HG03575 (cell line): ENCODE measurements around the gene IL12B.

Experiments
- ATAC-seq: cut with Tn5 transposase; IDR thresholded peaks from one replicate; pipeline ENCODE4 v1.9.1; 2021; ENCODE audit not compliant: unreplicated experiment, insufficient number of reproducible peaks, low FRiP score; ENCODE audit errors: extremely low read depth

Gene IL12B

GRCh38 chr5:159337016-159337955 lies 7.0 kb upstream of the IL12B start:
- no peak for ATAC-seq

DNA sequence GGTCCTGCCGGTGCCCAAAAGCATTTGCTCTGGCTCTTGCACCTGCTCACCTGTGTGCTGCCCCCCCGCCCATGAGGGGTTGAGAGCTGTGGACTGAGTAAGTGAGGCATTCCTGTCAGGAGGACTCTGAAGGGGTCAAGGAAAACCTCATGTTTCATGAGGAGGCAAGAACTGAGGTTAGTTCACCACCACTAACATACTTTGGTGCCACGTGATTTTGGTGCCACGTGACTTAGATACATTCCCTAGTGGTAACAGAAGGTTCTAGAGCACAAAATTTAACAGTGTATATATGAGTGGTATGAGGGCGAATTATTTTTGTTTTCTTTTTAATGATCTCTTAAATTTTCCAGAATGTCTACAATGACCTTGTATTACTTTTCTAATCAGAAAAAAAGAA lies 6.3 kb upstream of the IL12B start:
- ATAC-seq: no peak

DNA sequence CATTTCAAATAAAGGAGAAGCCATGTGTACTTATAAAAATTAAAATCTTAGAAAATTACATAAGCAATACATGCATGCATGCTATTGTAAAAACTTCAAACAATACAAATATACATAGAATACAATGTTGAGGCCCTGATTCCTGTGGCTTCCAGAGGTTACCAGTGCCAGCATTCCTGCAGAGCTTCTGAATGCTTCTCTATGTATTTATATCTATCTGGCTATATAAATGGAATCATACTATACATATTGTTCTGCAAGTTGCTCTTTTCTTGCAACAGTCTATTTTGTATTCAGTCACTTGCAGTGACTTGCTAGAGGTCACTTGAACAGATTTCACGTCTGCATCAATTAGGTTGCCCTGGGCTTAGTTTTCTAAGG lies 3.2 kb upstream of the IL12B start:
- ATAC-seq: no peak

DNA sequence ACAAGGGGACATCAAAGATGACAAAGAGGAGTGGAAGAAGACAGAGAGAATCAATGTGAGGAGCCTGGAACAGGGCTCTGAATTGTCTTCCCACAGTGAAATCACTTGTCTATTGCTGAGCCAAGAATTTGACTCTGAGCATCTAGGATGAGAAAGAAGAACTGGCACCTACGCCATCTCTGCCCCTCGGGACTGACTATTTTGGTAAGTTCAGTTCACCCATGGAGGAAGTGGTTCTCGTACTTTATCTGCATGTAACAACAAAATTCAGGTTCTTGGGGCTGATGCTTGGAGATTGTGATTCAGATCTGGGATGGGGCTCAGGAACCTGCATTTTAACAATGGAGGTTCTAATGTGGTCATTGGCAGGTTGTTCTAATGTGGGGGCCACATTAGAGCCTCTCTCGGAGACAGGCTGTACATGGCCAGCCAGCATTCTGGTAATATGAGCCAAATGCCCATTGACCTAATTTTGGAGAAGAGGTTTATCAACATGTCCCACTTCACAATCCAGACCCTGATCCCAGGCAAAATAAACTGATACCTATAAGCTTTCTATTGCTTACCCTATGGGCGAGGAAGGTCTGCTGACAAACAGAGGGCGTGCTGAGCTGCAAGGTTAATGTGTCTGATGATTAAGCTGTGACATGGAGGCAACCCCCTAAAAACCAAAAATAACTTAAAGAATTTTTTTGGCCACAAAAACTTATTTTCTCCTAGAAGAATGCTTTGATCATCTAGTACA lies 2.7 kb upstream of the IL12B start:
- no peak for ATAC-seq

GRCh38 chr5:159331093-159331973 lies 1.0 kb upstream of the IL12B start:
- ATAC-seq: no peak

DNA sequence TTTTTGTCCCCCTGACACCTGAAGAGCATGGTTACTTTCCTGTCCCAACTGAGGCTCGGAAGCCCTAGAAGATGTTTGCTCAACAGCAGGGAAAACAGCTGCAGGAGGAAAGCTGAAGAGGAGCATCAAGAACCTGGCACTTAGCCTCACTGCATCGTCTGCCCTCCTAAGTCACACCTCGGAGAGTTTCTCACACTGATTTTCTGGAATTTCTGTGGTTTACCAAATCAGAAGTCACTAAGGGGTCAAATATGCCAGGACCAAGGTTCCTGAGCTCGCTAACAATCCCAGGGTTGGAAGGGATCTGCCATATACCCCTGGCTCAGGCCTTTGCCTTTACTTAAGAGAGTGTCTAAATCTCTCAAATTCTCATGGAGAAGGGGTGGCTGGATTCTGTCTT lies 5.3 kb downstream of the IL12B start:
- no peak for ATAC-seq

GRCh38 chr5:159324102-159324755 lies 6.1 kb downstream of the IL12B start:
- ATAC-seq: no peak

DNA sequence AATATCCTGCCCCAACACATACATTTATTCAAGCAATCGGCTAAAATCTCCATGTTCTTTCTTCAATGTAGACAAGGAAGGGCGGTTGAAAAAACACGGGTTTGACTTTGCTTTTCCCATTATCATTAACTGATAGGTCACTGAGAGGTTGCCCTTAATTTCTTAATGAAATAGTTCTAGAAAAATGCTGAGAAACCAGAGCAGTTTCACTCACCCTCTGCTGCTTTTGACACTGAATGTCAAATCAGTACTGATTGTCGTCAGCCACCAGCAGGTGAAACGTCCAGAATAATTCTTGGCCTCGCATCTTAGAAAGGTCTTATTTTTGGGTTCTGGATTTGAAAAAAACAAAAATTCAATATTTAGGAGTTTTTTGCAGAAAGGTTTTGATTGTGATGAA lies 8.1 kb downstream of the IL12B start:
- ATAC-seq: no peak

GRCh38 chr5:159319832-159320231 lies 10.5 kb downstream of the IL12B start:
- ATAC-seq: no peak

GRCh38 chr5:159319363-159319762 lies 10.9 kb downstream of the IL12B start:
- ATAC-seq: no peak

GRCh38 chr5:159318448-159318847 lies 11.8 kb downstream of the IL12B start:
- ATAC-seq: no peak

DNA sequence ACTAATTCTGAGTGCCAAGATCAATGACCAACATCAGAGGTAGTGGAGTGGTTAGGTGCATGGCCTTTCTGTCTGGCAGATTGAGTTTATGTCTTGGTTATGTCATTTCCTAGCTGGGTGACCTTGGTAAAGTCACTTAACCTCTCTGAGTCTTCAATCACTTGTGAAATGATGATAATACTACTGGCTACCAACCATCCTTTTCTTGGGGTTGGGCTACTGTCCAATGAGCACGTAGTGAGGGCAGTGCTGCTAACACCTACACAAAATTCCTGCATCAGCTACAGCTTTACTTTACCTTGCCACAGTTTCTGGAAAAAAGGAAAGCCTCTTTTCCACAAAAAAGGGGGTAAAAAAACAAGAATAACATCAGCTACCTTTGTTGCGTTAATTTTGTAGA lies 12.4 kb downstream of the IL12B start:
- ATAC-seq: no peak

DNA sequence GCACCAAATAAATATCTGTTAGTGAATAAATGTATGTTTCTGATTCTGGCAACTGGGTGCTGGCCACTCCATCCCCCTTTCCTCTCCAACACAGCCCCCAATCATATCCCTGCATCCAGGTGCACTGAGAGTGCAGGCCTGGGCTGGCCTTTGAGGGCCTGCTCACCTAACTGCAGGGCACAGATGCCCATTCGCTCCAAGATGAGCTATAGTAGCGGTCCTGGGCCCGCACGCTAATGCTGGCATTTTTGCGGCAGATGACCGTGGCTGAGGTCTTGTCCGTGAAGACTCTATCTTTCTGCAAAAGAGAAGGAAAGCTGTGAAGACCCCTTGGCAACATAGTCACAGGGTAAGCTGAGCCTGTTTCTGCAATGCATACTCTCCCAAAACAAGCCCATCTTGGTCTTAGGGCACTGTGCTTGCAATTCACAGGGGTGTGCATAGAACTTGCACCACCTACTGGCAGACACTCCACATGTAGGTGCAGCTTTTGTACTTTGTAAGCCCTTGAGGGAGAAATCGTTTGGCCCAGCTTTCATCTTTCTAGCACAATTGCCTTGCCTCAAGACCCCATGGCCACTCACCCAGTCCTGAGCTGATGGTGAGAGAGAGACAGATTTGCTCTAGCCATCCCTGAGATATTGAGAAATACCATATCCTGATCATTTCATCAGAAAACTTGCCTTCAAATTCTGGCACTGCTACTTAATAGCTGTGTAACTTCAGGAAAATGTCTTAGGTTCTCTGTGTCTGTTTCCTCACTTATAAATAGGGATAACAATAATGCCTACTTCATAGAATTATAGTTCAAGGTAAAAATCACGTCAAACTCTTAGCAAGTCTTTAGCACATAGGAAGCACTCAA lies 13.5 kb downstream of the IL12B start:
- no peak for ATAC-seq

GRCh38 chr5:159313197-159313596 lies 17.1 kb downstream of the IL12B start:
- ATAC-seq: no peak

GRCh38 chr5:159311063-159311462 lies 19.2 kb downstream of the IL12B start:
- no peak for ATAC-seq

- no peak for ATAC-seq
These were observed 19.8 kb downstream of the IL12B start for GRCh38 chr5:159310511-159310910.

DNA sequence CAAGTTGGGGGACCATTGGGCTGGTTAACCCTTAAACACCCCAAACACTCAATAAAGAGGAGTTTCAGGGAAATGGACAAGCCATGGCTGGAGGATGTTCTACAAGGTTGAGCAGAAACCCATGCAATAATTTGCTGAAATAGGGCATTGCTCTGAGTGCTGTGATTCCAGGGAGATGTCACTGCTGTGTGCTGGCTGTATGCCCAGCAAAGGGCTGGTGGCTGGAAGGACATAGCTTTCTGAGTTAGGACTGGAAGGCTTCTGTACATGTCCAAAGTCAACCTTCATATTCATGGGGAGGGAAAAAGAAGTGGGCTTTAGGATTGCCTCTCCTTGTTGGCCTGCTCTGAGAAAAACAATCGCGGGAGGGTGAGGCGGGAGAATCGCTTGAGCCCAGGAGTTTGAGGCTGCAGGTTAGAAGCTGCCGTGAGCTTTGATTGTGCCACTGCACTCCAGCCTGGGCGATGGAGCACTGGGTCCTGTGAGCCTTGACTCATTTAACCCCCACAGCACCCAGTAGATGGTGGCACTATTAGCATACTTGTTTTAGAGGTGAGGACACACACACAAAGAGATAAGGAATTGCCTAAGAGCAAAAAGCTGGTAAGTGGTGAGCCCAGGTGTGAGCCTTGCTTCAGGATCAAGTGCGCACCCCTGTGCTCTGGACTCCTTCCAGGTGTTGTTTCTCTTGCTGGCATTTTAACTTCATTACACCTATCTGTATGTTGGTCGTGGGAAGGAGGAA lies 20.4 kb downstream of the IL12B start:
- ATAC-seq: no peak
